Activated CD8-positive, alpha-beta T cell treated with anti-CD3 and anti-CD28 coated beads for 36 hours (primary cell): ENCODE measurements around the gene RGS10. TPM values are rescaled to one million over a fixed set of nuclear protein-coding genes. Genes with fewer than 3 reads are reported as not detected.

ENCODE experiments used
- ATAC-seq: fragments of 200-7000 bp; cut with Tn5 transposase; one replicate; pipeline ENCODE4 v1.10.0; 2021; ENCODE audit warnings: mild to moderate bottlenecking, moderate library complexity
- CTCF ChIA-PET: fragments of 350-600 bp; sonication (Branson Sonifier 250); formaldehyde crosslinking; loops from one replicate; lab custom pipeline; 2021; ENCODE audit warnings: antibody characterized with exemption; lab: Charles Lee
- POLR2A ChIA-PET: fragments of 350-600 bp; sonication (Branson Sonifier 250); formaldehyde crosslinking; loops from one replicate; lab custom pipeline; 2021; ENCODE audit warnings: antibody characterized with exemption; lab: Charles Lee
- DNase-seq: peaks from one replicate; pipeline ENCODE4 v3.0.0-alpha.2; 2020
- H3K27ac Mint-ChIP-seq: one replicate; pipeline ENCODE4 v1.8.0; 2021; ENCODE audit warnings: mild to moderate bottlenecking, mixed read lengths
- H3K27me3 Mint-ChIP-seq: one replicate; pipeline ENCODE4 v1.8.0; 2021; ENCODE audit warnings: mixed read lengths
- H3K36me3 Mint-ChIP-seq: one replicate; pipeline ENCODE4 v1.8.0; 2021; ENCODE audit warnings: low read depth, mixed read lengths
- H3K4me1 Mint-ChIP-seq: one replicate; pipeline ENCODE4 v1.8.0; 2021; ENCODE audit warnings: low read depth, mixed read lengths
- H3K4me3 Mint-ChIP-seq: one replicate; pipeline ENCODE4 v1.8.0; 2021; ENCODE audit warnings: mild to moderate bottlenecking, moderate library complexity, mixed read lengths
- H3K9me3 Mint-ChIP-seq: one replicate; pipeline ENCODE4 v1.8.0; 2021; ENCODE audit warnings: mixed read lengths
- CTCF ChIP-seq: fragments of 200-600 bp; IDR thresholded peaks from one replicate; pipeline ENCODE4 v1.8.0; 2022; ENCODE audit warnings: antibody characterized with exemption, mild to moderate bottlenecking
- intact Hi-C: fragments of 100-400 bp; cut with micrococcal nuclease; formaldehyde crosslinking; loops from one replicate; pipeline ENCODE4 v1.10.0; 2022
- total RNA-seq, 2 experiments: library from RNA; stranded (reverse); gene quantifications; one replicate each; pipeline ENCODE4 v1.2.3, GENCODE V29; 2021

Gene RGS10
- total RNA-seq, 2 experiments from 2014 or later, result 207 to 220 TPM

DNA sequence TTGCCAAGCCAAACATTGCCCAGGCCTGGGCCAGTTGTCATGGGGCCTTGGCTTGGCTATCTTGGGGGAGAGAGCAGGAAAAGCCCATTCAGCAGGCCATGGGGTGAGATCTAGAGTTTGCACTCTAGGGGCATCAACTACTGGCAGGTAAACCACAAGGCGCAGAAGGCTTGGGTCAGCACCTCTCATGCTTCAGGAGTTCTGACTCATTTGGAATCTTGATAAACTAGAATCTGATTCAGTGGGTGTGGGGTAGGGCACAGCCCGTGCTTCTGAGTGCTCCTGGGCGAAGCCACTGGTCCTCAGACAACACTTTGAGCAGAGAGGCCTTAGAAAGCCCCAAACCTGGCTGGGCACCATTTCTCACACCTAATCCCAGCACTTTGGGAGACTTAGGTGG is 81.1 kb downstream of the RGS10 start:
- no peaks in the 10 kb centered on the region for H3K9me3 Mint-ChIP-seq
- POLR2A ChIA-PET, result no interaction called here
- H3K4me3 Mint-ChIP-seq, result no peak overlapping the region
- CTCF ChIA-PET, result no interaction called here
- peak; percentile 17 for DNase-seq
- H3K27ac Mint-ChIP-seq, result no peak overlapping the region
- peak; percentile 66 for ATAC-seq
- no peaks in the 10 kb centered on the region for H3K36me3 Mint-ChIP-seq
- H3K27me3 Mint-ChIP-seq, result no peaks in the 10 kb centered on the region
- no peak for TF ChIP-seq CTCF
- intact Hi-C loops, result no loop called here
- H3K4me1 Mint-ChIP-seq, result peaks cover 9% of the 10 kb centered on the region

DNA sequence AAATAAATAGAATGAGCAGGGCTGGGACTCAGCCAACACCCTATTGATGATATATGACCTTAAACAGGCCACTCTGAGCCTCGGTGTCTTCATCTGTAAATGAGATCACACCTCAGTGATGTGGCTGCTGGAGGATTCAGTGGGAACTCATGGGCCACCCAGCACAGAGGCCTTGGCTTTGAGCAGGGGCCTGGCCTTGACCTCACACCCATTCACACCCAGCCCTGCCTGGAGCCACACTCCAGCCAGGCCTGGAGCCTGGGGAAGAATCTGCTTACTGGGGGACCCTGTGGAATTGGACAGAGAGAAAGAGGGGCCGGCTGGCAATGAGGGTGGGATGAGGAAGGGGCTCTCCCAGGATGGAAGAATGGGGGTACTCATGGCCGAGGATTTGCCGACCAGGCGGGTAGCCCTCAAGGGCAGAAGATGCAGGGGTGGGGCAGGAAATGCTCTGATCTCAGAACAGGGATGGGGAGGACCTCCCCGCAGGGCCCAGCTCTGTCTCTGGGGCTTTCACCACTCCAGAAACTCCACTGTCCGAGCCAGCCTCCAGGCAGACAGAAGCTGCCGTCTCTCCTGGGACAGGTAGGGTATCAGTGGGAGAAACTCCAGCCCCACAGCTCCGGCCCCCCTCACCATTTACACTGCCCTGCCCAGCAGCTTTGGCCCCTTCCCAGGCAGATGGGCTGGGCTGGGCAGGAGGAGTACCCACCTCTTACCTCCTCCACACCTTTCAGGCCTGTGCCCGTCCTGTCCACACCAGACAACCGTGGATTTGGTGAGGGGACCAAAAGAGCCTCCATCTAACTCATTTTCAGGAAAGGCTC is 81.9 kb downstream of the RGS10 start:
- CTCF ChIA-PET, result interaction anchor here (4.7 kb wide), 1 partner anchor 16 kb away, joined by 35 read pairs; no protein-coding TSS in a partner anchor

DNA sequence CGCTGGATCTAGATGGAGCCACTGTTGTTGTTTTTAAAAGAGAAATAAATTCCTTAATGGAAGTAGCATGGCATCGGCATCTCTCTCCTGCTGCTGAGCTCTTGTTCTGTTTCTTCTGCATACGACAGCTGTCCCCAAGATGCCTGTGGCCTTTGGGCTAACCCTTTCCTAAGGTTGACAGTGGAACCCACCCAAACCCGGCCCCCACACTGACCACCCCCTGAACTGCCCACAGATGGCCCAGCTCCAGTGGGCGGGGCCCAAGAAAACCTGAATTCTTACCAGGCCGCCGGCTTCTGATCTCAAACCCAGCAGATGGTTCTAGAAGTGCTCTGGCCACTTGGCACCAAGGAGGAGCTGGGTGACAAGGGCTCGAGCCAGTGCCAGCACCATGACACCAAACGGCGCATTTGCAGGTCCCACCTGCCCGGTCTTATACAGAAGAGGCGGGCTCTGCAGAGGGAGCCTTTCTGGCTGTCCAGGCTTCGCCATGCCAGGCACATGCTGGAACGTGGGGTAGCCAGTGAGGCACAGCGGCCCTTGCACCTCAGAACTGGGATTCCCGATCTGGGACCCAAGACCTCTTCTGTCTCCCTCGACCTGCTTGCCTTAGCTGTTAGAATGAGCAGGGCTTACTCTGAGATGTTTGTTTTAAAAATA is 82.7 kb downstream of the RGS10 start:
- H3K27me3 Mint-ChIP-seq, result no peaks in the 10 kb centered on the region
- H3K4me3 Mint-ChIP-seq, result no peak overlapping the region
- no peaks in the 10 kb centered on the region for H3K36me3 Mint-ChIP-seq
- no peak overlapping the region for H3K27ac Mint-ChIP-seq
- H3K4me1 Mint-ChIP-seq, result peaks cover 3% of the 10 kb centered on the region
- intact Hi-C loops, result no loop called here
- ATAC-seq (no peak), DNase-seq (no peak)
- TF ChIP-seq CTCF, result no peak
- ChIA-PET CTCF (interaction anchor here (1.1 to 4.7 kb wide), 3 partner anchors 12 to 260 kb away, joined by 3 to 35 read pairs (median 5); no protein-coding TSS in a partner anchor), POLR2A (no interaction called here)
- no peaks in the 10 kb centered on the region for H3K9me3 Mint-ChIP-seq

More for the DNA sequence above, 81.9 kb downstream of the RGS10 start:
- POLR2A ChIA-PET, result no interaction called here
- H3K4me3 Mint-ChIP-seq, result no peak overlapping the region
- H3K9me3 Mint-ChIP-seq, result no peaks in the 10 kb centered on the region
- peaks cover 3% of the 10 kb centered on the region for H3K4me1 Mint-ChIP-seq
- intact Hi-C loops, result no loop called here
- TF ChIP-seq CTCF, result no peak
- H3K27me3 Mint-ChIP-seq, result no peaks in the 10 kb centered on the region
- DNase-seq (no peak), ATAC-seq (no peak)
- no peak overlapping the region for H3K27ac Mint-ChIP-seq
- H3K36me3 Mint-ChIP-seq, result no peaks in the 10 kb centered on the region

DNA sequence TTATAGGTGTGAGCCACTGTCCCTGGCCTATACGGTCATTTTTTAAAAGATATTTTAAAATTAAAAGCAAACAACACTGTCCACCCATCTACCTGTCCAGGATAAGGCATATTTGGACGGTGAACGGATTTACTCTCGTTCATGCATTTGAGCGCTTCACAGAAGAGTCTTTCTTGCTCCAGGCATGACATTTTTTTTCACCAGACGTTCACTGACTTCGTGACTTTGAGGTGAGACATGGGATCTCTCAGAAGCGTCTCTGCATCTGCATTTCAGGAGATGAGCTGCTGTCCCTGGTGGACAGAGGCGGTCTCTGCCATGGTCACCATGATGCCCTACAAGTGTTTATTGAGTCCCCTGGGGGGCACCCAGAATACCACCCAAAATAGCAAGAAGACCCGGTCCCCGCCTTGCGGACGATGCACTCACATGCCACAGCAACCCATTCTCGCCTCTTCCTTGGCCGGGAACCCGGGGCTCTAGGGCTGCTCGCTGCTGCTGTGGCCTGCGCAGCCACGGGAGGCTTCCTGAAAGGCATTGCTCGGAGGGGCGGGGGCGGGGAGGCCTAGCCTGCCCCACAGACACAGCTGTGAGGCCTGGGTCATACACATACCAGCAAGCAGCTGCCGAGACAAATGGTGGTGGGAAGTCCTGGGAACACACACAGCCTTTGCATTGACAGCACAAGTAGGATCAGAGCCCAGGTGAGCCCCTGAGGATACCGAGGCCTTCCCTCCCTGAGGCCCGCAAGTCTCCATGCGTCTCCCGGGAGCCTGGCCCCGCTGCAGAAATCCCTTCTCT is 84.4 kb downstream of the RGS10 start:
- Mint-ChIP-seq H3K9me3 (no peaks in the 10 kb centered on the region), H3K27ac (no peak overlapping the region), H3K27me3 (no peaks in the 10 kb centered on the region), H3K36me3 (no peaks in the 10 kb centered on the region), H3K4me3 (no peak overlapping the region), H3K4me1 (peaks cover 3% of the 10 kb centered on the region)
- no peak for TF ChIP-seq CTCF
- ATAC-seq, result no peak
- DNase-seq, result no peak
- ChIA-PET CTCF (interaction anchor here (1.1 to 4.7 kb wide), 5 partner anchors 13 to 252 kb away, joined by 3 to 35 read pairs (median 5); no protein-coding TSS in a partner anchor), POLR2A (no interaction called here)
- intact Hi-C loops, result no loop called here
